SW480 (cell line): ENCODE data around the gene IFRD1.
"Not testable (repeated sequence)": the region's sequence is repeated elsewhere in the genome, so short reads cannot be mapped to it uniquely, and the experiment has no call there.

Source experiments
- DNase-seq: peaks from one replicate; pipeline ENCODE4 v3.0.0-alpha.2; 2016; ENCODE audit warnings: low spot score

Gene IFRD1

GRCh38 chr7:112516418-112516817 is 66.2 kb downstream of the IFRD1 start:
- not testable (repeated sequence) for DNase-seq

- no peak for DNase-seq
Observed at GRCh38 chr7:112517487-112517886, 67.2 kb downstream of the IFRD1 start.

DNA sequence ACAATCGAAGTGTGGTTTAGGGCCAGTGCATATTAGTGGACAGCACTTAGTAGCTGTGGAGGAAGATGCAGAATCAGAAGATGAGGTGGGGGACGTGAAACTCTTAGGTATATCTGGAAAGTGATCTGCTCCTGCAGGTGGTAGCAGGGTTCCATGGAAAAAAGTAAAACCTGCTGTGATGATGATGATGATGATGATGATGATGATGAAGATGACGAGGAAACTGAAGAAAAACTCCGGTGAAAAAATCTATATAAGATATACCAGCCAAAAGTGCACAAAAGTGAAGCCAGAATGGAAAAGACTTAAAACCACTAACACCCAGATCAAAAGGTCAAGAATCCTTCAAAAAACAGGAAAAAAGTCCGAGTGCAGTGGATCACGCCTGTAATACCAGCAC is 70.5 kb downstream of the IFRD1 start:
- no peak for DNase-seq

DNA sequence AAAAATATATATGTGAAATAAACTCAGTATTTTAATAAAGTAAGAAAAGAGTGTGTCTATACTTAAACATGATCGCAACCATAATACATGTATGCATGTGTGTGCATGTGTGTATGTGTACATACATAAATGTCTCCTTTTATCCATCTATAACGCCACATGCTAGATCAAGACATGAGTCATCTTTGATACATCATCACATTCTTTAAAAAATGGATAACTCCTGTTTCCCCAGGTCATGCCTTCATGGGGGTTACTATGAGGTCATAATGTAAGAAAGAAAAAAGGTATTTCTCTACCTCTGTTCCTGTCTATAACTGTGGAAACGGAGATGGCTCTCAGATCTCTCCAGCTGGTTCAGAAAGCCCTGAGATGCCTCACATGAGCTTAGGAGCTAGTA is 71.7 kb downstream of the IFRD1 start:
- no peak for DNase-seq

GRCh38 chr7:112523871-112524270 is 73.6 kb downstream of the IFRD1 start:
- no peak for DNase-seq
